Activated T-cell treated with anti-CD3 and anti-CD28 coated beads, Interleukin-2, amount 50 U/mL, for 4 hours (primary cell): ENCODE measurements around the gene PCSK5. TPM values are rescaled to one million over a fixed set of nuclear protein-coding genes. Genes with fewer than 3 reads are reported as not detected.
A peak's percentile ranks its signal among the peaks of the same experiment; 100 is the strongest.

ENCODE experiments used
- ATAC-seq, 2 donors: fragments of 200-7000 bp; cut with Tn5 transposase; one replicate each; pipeline ENCODE4 v1.10.0; 2021
- DNase-seq: peaks from one replicate; pipeline ENCODE4 v3.0.0-alpha.2; 2020
- H3K27me3 Mint-ChIP-seq: one replicate; pipeline ENCODE4 v1.8.0; 2021; ENCODE audit warnings: low read depth, mixed read lengths
- H3K36me3 Mint-ChIP-seq: one replicate; pipeline ENCODE4 v1.8.0; 2022; ENCODE audit warnings: mixed read lengths; ENCODE audit not compliant: insufficient read depth
- H3K4me1 Mint-ChIP-seq: one replicate; pipeline ENCODE4 v1.8.0; 2021; ENCODE audit warnings: low read depth, mixed read lengths
- H3K4me3 Mint-ChIP-seq: one replicate; pipeline ENCODE4 v1.8.0; 2021; ENCODE audit warnings: mild to moderate bottlenecking, moderate library complexity, mixed read lengths
- H3K9me3 Mint-ChIP-seq: one replicate; pipeline ENCODE4 v1.8.0; 2021; ENCODE audit warnings: mixed read lengths
- total RNA-seq, 3 donors: library from RNA; stranded (reverse); gene quantifications; one replicate each; pipeline ENCODE4 v1.2.1, GENCODE V29; 2021

Gene PCSK5
- total RNA-seq, 3 donors from 2014 or later = 1.0 to 1.7 (median 1.6) TPM

GRCh38 chr9:76162751-76163500 is 272.5 kb downstream of the PCSK5 start:
- ATAC-seq = no peak
- H3K4me3 Mint-ChIP-seq = no peak overlapping the region
- no peaks in the 10 kb centered on the region for H3K9me3 Mint-ChIP-seq

DNA sequence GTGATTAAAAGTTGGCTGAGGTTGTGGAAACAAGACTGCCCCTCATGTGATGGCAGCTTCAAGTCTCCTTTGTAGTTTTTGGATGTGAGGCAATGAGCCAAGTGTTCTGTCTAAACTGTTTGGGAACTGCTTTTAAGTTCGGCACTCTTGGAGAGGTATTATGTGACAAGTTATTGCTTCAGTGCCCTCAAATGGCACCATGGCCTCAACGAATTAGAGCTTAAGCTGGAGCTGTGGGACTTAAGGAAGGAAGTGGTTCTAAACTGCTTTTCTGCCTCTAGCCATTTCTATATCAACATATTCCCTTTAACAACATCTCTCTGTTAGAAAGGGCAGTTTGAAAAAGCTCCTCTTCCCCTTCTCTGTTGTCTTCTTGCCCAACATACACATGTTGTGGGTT is 276.1 kb downstream of the PCSK5 start:
- peaks cover 17% of the 10 kb centered on the region for H3K36me3 Mint-ChIP-seq
- DNase-seq = no peak
- no peak for ATAC-seq
- no peaks in the 10 kb centered on the region for H3K27me3 Mint-ChIP-seq
- H3K4me3 Mint-ChIP-seq = no peak overlapping the region
- no peaks in the 10 kb centered on the region for H3K9me3 Mint-ChIP-seq
- H3K4me1 Mint-ChIP-seq = no peaks in the 10 kb centered on the region

More at GRCh38 chr9:76162751-76163500, 272.5 kb downstream of the PCSK5 start:
- no peaks in the 10 kb centered on the region for H3K27me3 Mint-ChIP-seq
- peaks cover 24% of the 10 kb centered on the region for H3K36me3 Mint-ChIP-seq
- DNase-seq = no peak
- H3K4me1 Mint-ChIP-seq = no peaks in the 10 kb centered on the region

DNA sequence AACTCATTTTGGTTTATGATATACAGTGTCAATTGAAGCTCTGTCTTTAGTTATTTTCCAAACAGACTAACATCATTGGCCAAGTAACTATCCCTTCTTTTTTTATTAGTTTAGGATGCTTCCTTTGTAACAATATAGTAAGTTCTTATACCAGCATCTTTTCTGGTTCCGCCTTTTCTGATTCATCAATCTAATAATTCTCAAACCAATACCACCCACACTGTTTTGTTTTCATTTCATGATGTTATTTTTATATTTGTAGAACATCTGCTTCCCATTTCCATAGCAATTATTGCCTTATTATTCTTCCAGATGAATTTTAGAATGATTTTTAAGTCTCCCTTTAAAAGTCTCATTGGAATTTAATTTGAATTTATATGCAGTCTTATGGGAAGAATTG is 285.7 kb downstream of the PCSK5 start:
- ATAC-seq (no peak), DNase-seq (no peak)
- no peaks in the 10 kb centered on the region for H3K9me3 Mint-ChIP-seq
- no peaks in the 10 kb centered on the region for H3K4me1 Mint-ChIP-seq
- peaks cover 15% of the 10 kb centered on the region for H3K36me3 Mint-ChIP-seq
- H3K4me3 Mint-ChIP-seq = no peak overlapping the region
- no peaks in the 10 kb centered on the region for H3K27me3 Mint-ChIP-seq

- no peaks in the 10 kb centered on the region for H3K4me1 Mint-ChIP-seq
- no peak overlapping the region for H3K4me3 Mint-ChIP-seq
- H3K36me3 Mint-ChIP-seq = peaks cover 24% of the 10 kb centered on the region
- no peaks in the 10 kb centered on the region for H3K9me3 Mint-ChIP-seq
- no peaks in the 10 kb centered on the region for H3K27me3 Mint-ChIP-seq
- no peak for ATAC-seq
- no peak for DNase-seq
These were observed 287.5 kb downstream of the PCSK5 start for GRCh38 chr9:76177931-76178330.

DNA sequence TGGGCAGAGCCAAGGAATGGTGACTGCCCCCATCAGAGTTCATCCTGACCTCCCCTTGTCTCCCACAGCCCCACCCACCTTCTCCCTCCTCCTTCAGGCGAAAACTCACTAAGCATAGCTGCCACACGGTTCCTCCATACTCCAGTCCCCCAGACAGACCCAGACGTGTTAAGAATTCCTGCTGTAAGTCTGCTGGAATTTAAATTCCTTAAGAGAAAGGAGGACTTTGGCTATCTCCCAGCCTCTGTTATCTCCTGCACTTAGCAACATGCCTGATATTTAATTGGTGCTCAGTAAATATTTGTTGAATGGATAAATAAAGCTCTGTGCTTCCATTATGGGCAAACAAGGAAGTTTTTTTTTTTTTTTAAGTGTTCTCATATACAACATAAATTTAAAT is 290.1 kb downstream of the PCSK5 start:
- ATAC-seq = no peak
- no peak for DNase-seq
- no peaks in the 10 kb centered on the region for H3K9me3 Mint-ChIP-seq
- H3K4me1 Mint-ChIP-seq = no peaks in the 10 kb centered on the region
- H3K27me3 Mint-ChIP-seq = no peaks in the 10 kb centered on the region
- H3K4me3 Mint-ChIP-seq = no peak overlapping the region
- peaks cover 31% of the 10 kb centered on the region for H3K36me3 Mint-ChIP-seq

GRCh38 chr9:76181020-76181641 is 290.7 kb downstream of the PCSK5 start:
- DNase-seq = no peak
- no peak overlapping the region for H3K4me3 Mint-ChIP-seq
- peak; percentile 51 to 69 for ATAC-seq

DNA sequence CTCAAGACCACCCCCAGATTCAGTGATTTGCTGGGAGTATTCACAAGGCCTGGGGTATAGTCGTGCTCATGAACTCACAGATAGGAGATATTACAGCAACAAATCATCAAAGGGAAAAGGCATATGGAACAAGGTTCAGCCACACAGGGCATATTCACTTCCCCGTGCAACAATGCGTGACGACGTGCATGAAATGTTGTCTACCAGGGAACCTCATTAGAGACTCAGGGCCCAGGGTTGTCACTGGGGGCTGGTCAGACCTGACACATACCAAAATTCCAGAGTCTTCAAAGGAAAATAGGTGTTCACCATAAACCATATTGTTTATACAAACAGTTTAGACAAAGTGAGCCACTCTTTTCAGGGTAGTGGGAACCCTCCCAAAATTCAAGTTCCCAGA is 291.3 kb downstream of the PCSK5 start:
- Mint-ChIP-seq H3K9me3 (no peaks in the 10 kb centered on the region), H3K27me3 (no peaks in the 10 kb centered on the region), H3K4me1 (no peaks in the 10 kb centered on the region), H3K36me3 (peaks cover 33% of the 10 kb centered on the region), H3K4me3 (no peak overlapping the region)
- DNase-seq (no peak), ATAC-seq (no peak)

More at GRCh38 chr9:76181020-76181641, 290.7 kb downstream of the PCSK5 start:
- Mint-ChIP-seq H3K4me1 (no peaks in the 10 kb centered on the region), H3K27me3 (no peaks in the 10 kb centered on the region), H3K9me3 (no peaks in the 10 kb centered on the region), H3K36me3 (peaks cover 31% of the 10 kb centered on the region)

GRCh38 chr9:76185432-76185831 is 295.0 kb downstream of the PCSK5 start:
- ATAC-seq (no peak), DNase-seq (no peak)
- no peaks in the 10 kb centered on the region for H3K27me3 Mint-ChIP-seq
- H3K9me3 Mint-ChIP-seq = no peaks in the 10 kb centered on the region
- no peaks in the 10 kb centered on the region for H3K4me1 Mint-ChIP-seq
- H3K4me3 Mint-ChIP-seq = no peak overlapping the region
- peaks cover 35% of the 10 kb centered on the region for H3K36me3 Mint-ChIP-seq

GRCh38 chr9:76188286-76188685 is 297.8 kb downstream of the PCSK5 start:
- ATAC-seq (no peak), DNase-seq (no peak)
- no peaks in the 10 kb centered on the region for H3K4me1 Mint-ChIP-seq
- H3K27me3 Mint-ChIP-seq = no peaks in the 10 kb centered on the region
- H3K4me3 Mint-ChIP-seq = no peak overlapping the region
- no peaks in the 10 kb centered on the region for H3K9me3 Mint-ChIP-seq
- H3K36me3 Mint-ChIP-seq = peaks cover 23% of the 10 kb centered on the region

DNA sequence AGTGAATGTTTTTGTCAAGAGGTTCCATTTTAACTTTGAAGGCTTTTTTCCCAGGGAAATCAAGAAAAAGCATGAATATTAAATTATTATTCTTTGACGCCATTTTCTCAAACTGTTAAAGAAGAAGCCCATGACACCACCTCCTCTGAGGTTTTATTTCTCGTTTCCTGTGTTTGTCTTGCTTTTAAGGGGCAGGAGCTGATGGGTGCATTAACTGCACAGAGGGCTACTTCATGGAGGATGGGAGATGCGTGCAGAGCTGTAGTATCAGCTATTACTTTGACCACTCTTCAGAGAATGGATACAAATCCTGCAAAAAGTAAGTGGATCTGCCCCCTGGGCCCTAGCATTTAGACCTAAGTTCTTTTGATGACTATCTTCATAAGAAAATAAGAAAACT is 298.4 kb downstream of the PCSK5 start:
- Mint-ChIP-seq H3K4me1 (no peaks in the 10 kb centered on the region), H3K27me3 (no peaks in the 10 kb centered on the region), H3K36me3 (peaks cover 21% of the 10 kb centered on the region), H3K4me3 (no peak overlapping the region), H3K9me3 (no peaks in the 10 kb centered on the region)
- ATAC-seq (no peak), DNase-seq (no peak)

GRCh38 chr9:76191493-76191892 is 301.0 kb downstream of the PCSK5 start:
- Mint-ChIP-seq H3K9me3 (no peaks in the 10 kb centered on the region), H3K27me3 (no peaks in the 10 kb centered on the region), H3K4me1 (no peaks in the 10 kb centered on the region), H3K4me3 (no peak overlapping the region), H3K36me3 (peaks cover 16% of the 10 kb centered on the region)
- no peak for ATAC-seq
- DNase-seq = no peak

DNA sequence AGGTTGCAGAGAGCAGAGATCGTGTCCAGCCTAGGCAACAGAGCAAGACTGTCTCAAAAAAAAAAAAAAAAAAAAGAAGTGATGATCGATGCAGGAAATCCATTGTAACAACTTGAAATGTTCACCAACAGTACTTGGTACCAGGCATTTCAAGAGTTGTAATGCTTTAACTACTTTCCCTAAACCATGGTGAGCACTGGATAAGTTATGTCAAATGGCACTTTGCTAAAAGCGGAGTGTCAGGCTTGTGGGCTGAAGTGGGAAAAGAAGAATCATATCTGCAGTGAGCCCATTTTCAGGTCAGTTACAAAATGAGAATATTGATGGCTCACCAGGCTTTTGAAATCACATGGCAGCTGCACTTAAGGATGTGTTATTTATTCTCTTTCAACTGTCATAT is 301.5 kb downstream of the PCSK5 start:
- no peaks in the 10 kb centered on the region for H3K27me3 Mint-ChIP-seq
- ATAC-seq (no peak), DNase-seq (no peak)
- no peak overlapping the region for H3K4me3 Mint-ChIP-seq
- peaks cover 14% of the 10 kb centered on the region for H3K36me3 Mint-ChIP-seq
- no peaks in the 10 kb centered on the region for H3K9me3 Mint-ChIP-seq
- no peaks in the 10 kb centered on the region for H3K4me1 Mint-ChIP-seq

- no peak for ATAC-seq
- Mint-ChIP-seq H3K36me3 (peaks cover 5% of the 10 kb centered on the region), H3K4me1 (no peaks in the 10 kb centered on the region), H3K27me3 (no peaks in the 10 kb centered on the region), H3K9me3 (no peaks in the 10 kb centered on the region), H3K4me3 (no peak overlapping the region)
- no peak for DNase-seq
These were observed 304.4 kb downstream of the PCSK5 start for GRCh38 chr9:76194896-76195295.

DNA sequence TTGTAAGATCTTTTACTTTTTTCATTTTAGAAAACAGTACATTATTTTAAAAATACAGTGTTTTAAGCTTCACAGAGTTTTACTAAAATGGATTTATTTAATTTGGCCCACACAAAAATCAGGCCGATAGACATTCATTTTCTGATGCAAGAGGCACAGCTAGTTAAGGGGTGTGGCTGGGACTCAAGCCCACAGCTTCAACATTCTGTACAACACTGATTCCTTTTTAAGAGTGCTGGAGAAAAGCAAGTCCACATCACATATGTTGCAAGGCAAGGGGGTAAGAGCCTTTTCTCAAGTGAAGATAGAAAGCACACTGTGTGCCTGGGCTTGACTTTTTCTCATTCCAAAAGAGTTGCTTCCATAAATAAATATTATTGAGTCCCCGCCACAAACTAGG is 307.9 kb downstream of the PCSK5 start:
- Mint-ChIP-seq H3K4me3 (no peak overlapping the region), H3K9me3 (no peaks in the 10 kb centered on the region), H3K36me3 (no peaks in the 10 kb centered on the region), H3K4me1 (no peaks in the 10 kb centered on the region), H3K27me3 (no peaks in the 10 kb centered on the region)
- DNase-seq (no peak), ATAC-seq (no peak)

GRCh38 chr9:76200315-76200714 is 309.8 kb downstream of the PCSK5 start:
- H3K36me3 Mint-ChIP-seq = no peaks in the 10 kb centered on the region
- ATAC-seq (no peak), DNase-seq (no peak)
- H3K4me3 Mint-ChIP-seq = no peak overlapping the region
- no peaks in the 10 kb centered on the region for H3K9me3 Mint-ChIP-seq
- no peaks in the 10 kb centered on the region for H3K27me3 Mint-ChIP-seq
- H3K4me1 Mint-ChIP-seq = no peaks in the 10 kb centered on the region
